HepG2 (cell line): Measurements from ENCODE around the gene HSPA1L. TPM values are rescaled to one million over a fixed set of nuclear protein-coding genes. Genes with fewer than 3 reads are reported as not detected.
A peak's percentile ranks its signal among the peaks of the same experiment; 100 is the strongest.

Experiments
- ATAC-seq: fragments of 200-7000 bp; cut with Tn5 transposase; 3 replicates; pipeline ENCODE4 v1.9.1; 2020; ENCODE audit warnings: mild to moderate bottlenecking, moderate library complexity
- BruUV-seq: library from RNA; stranded (reverse); fragments of 400-500 nt; replicated peaks from 2 replicates; lab custom pipeline; 2021; lab: Mats Ljungman, UMichigan
- CTCF ChIA-PET: fragments of 300-600 bp; formaldehyde crosslinking; extraction: SDS; loops from one replicate; lab custom pipeline; 2021; ENCODE audit warnings: low total read pairs, inconsistent platforms, low intra/inter-chr PET ratio; lab: Yijun Ruan, JAX
- POLR2A ChIA-PET: fragments of 350-600 bp; sonication (Branson Sonifier 250); formaldehyde crosslinking; loops from one replicate; lab custom pipeline; 2020; ENCODE audit warnings: antibody characterized with exemption, inconsistent platforms; lab: Yijun Ruan, JAX
- DNase-seq: peaks from one replicate; pipeline ENCODE4 v3.0.0-alpha.2; 2015; ENCODE audit warnings: low spot score
- FAIRE-seq: peaks from 3 replicates; lab custom pipeline; 2011; peaks lifted over from hg19 to GRCh38; lab: Jason Lieb, UNC
- H2AFZ ChIP-seq: one replicate; pipeline ENCODE4 v1.6.1; 2011; ENCODE audit warnings: low read length, inconsistent platforms
- H3K27ac ChIP-seq: fragments of 300-600 bp; 3 replicates; pipeline ENCODE4 v1.8.0; 2011; ENCODE audit warnings: mixed run types, mild to moderate bottlenecking, mixed read lengths, low read length, inconsistent platforms; ENCODE audit not compliant: insufficient read depth; ENCODE audit errors: extremely low read length
- H3K27me3 ChIP-seq, 2 experiments: fragments of 200-600 bp in 1 of 2; 2 replicates in 1 of 2; 3 replicates in 1 of 2; pipeline versions ENCODE4 v1.6.0 to v1.8.0; 2011; ENCODE audit warnings: low read length in 2 of 2, mild to moderate bottlenecking in 2 of 2, moderate library complexity in 2 of 2, inconsistent platforms in 1 of 2; ENCODE audit not compliant: insufficient read depth in 2 of 2, control insufficient read depth in 1 of 2
- H3K36me3 ChIP-seq, 2 experiments: fragments of 200-600 bp in 1 of 2; replicated peaks in 1 of 2; 2 replicates in 1 of 2; 3 replicates in 1 of 2; pipeline versions ENCODE4 v1.5.1 to v1.8.0; 2011; ENCODE audit warnings: low read length in 2 of 2, inconsistent platforms in 1 of 2; ENCODE audit not compliant: insufficient read depth in 2 of 2, control insufficient read depth in 1 of 2
- H3K4me1 ChIP-seq: 2 replicates; pipeline ENCODE4 v1.5.1; 2012; ENCODE audit warnings: low read length, inconsistent platforms; ENCODE audit not compliant: insufficient read depth
- H3K4me2 ChIP-seq: 2 replicates; pipeline ENCODE4 v1.6.0; 2011; ENCODE audit warnings: low read depth, low read length, inconsistent platforms
- H3K4me3 ChIP-seq, 3 experiments: fragments of 200-600 bp in 1 of 3; sonication (generic), shearing (Covaris generic) in 1 of 3; replicated peaks in 1 of 3; 2 replicates each; pipeline ENCODE4 v1.5.1; 2011 to 2016; ENCODE audit warnings: low read length in 3 of 3, inconsistent platforms in 2 of 3, low read depth in 2 of 3, mild to moderate bottlenecking in 2 of 3, control low read depth in 1 of 3, mixed read lengths in 1 of 3; ENCODE audit not compliant: insufficient read depth in 1 of 3
- H3K79me2 ChIP-seq: one replicate; pipeline ENCODE4 v1.6.1; 2011; ENCODE audit warnings: low read length, inconsistent platforms; ENCODE audit not compliant: insufficient read depth
- H3K9ac ChIP-seq: 2 replicates; pipeline ENCODE4 v1.6.0; 2011; ENCODE audit warnings: mild to moderate bottlenecking, low read depth, low read length, inconsistent platforms; ENCODE audit not compliant: insufficient read depth
- H3K9me3 ChIP-seq: 2 replicates; pipeline ENCODE4 v1.5.1; 2012; ENCODE audit warnings: mild to moderate bottlenecking, low read length
- H4K20me1 ChIP-seq: 2 replicates; pipeline ENCODE4 v1.6.0; 2011; ENCODE audit warnings: inconsistent platforms, mild to moderate bottlenecking, low read length, moderate library complexity; ENCODE audit not compliant: insufficient read depth
- CAMTA2 ChIP-seq: sonication (generic); formaldehyde crosslinking; IDR thresholded peaks from 2 replicates; pipeline ENCODE4 v1.4.0; 2020; ENCODE audit warnings: mild to moderate bottlenecking, missing genetic modification reagents, borderline replicate concordance
- CBX1 ChIP-seq: IDR thresholded peaks from one replicate; pipeline ENCODE4 v1.6.1; 2016; ENCODE audit warnings: antibody characterized with exemption, low read depth
- GZF1 ChIP-seq: sonication (generic); formaldehyde crosslinking; IDR thresholded peaks from 2 replicates; pipeline ENCODE4 v1.5.1; 2020; ENCODE audit warnings: mild to moderate bottlenecking, missing genetic modification reagents
- IRF2 ChIP-seq: IDR thresholded peaks from 2 replicates; pipeline ENCODE4 v1.6.1; 2018; ENCODE audit warnings: missing genetic modification reagents, missing compliant biosample characterization
- KDM3A ChIP-seq: IDR thresholded peaks from 2 replicates; pipeline ENCODE4 v1.6.1; 2018; ENCODE audit warnings: low read depth, missing compliant biosample characterization
- NFE2 ChIP-seq: sonication (generic); formaldehyde crosslinking; IDR thresholded peaks from 2 replicates; pipeline ENCODE4 v1.4.0; 2020; ENCODE audit warnings: missing genetic modification reagents
- NFKB2 ChIP-seq: sonication (generic); formaldehyde crosslinking; IDR thresholded peaks from 2 replicates; pipeline ENCODE4 v1.4.0; 2020; ENCODE audit warnings: missing genetic modification reagents, borderline replicate concordance
- NR2F6 ChIP-seq, 2 experiments: IDR thresholded peaks; 2 replicates each; pipeline ENCODE4 v1.6.1; 2016; ENCODE audit warnings: antibody characterized with exemption in 1 of 2, mild to moderate bottlenecking in 1 of 2
- RFX1 ChIP-seq: fragments of 450-650 bp; IDR thresholded peaks from 2 replicates; pipeline ENCODE4 v1.6.1; 2017
- RXRB ChIP-seq: IDR thresholded peaks from 2 replicates; pipeline ENCODE4 v1.6.1; 2016; ENCODE audit warnings: borderline replicate concordance, missing genetic modification reagents, missing compliant biosample characterization
- SMAD9 ChIP-seq: sonication (generic); formaldehyde crosslinking; IDR thresholded peaks from 2 replicates; pipeline ENCODE4 v1.5.1; 2020; ENCODE audit warnings: mild to moderate bottlenecking, missing genetic modification reagents
- SMARCE1 ChIP-seq: fragments of 450-650 bp; IDR thresholded peaks from 2 replicates; pipeline ENCODE4 v1.6.1; 2017; ENCODE audit warnings: borderline replicate concordance
- TFE3 ChIP-seq: IDR thresholded peaks from 2 replicates; pipeline ENCODE4 v1.6.1; 2016
- ZNF101 ChIP-seq: sonication (generic); formaldehyde crosslinking; IDR thresholded peaks from 2 replicates; pipeline ENCODE4 v1.4.0; 2020; ENCODE audit warnings: mild to moderate bottlenecking, low read depth, missing genetic modification reagents, borderline replicate concordance
- ZNF205 ChIP-seq: IDR thresholded peaks from 2 replicates; pipeline ENCODE4 v1.6.1; 2018; ENCODE audit warnings: missing biosample characterization, missing genetic modification reagents
- ZNF383 ChIP-seq: sonication (generic); formaldehyde crosslinking; IDR thresholded peaks from 2 replicates; pipeline ENCODE4 v1.4.0; 2020; ENCODE audit warnings: missing genetic modification reagents, mild to moderate bottlenecking, borderline replicate concordance
- ZNF879 ChIP-seq: sonication (generic); formaldehyde crosslinking; IDR thresholded peaks from 2 replicates; pipeline ENCODE4 v1.8.1; 2023; ENCODE audit warnings: missing genetic modification reagents
- WGBS: methylation state at CpG from one replicate; pipeline ENCODE4 v1.1.6; 2017; ENCODE audit warnings: low lambda C conversion rate; 5-methylcytosine and 5-hydroxymethylcytosine counted together
- in situ Hi-C: cut with HindIII; loops from 2 replicates; pipeline ENCODE4 v1.10.0; 2017; ENCODE audit warnings: low pct_unique_long_range_greater_than_20kb; ENCODE audit not compliant: extremely low pct_ligation_motif_present
- intact Hi-C: fragments of 100-400 bp; cut with micrococcal nuclease; formaldehyde crosslinking; loops from one replicate; pipeline ENCODE4 v1.10.0; 2022; ENCODE audit not compliant: unreplicated experiment
- polyA plus RNA-seq, 8 experiments: library from polyadenylated mRNA; depleted of rRNA in 3 of 8; stranded (reverse) in 7 of 8; unstranded in 1 of 8; fragments of >200 nt; fragmentation: Illumina TruSeq in 4 of 8; extraction: Trizol in 4 of 8; gene quantifications; 2 replicates each; pipeline versions ENCODE4 v1.2.1 to v1.2.3, GENCODE V29; 2011 to 2016; ENCODE audit warnings: low read depth in 4 of 8, missing spikeins in 1 of 8, mixed read lengths in 1 of 8; ENCODE audit not compliant: insufficient read depth in 1 of 8
- total RNA-seq, 5 experiments: library from RNA; depleted of rRNA; stranded (reverse); fragments of >200 nt; fragmentation: Illumina TruSeq; extraction: Trizol; gene quantifications; 2 replicates each; pipeline ENCODE4 v1.2.3, GENCODE V29; 2016; ENCODE audit warnings: low read depth in 1 of 5
- TF ChIP-seq, protein P1 (sequence below): sonication (generic); formaldehyde crosslinking; IDR thresholded peaks from 2 replicates; pipeline ENCODE4 v1.4.0; 2020; ENCODE audit warnings: missing genetic modification reagents, borderline replicate concordance

HSPA1L gene
- total and polyA plus RNA-seq, 2 of the 13 experiments (the other 11 are each of a cell fraction or from before 2014, with no cell fraction given) = 0.55 to 1.0 TPM

DNA sequence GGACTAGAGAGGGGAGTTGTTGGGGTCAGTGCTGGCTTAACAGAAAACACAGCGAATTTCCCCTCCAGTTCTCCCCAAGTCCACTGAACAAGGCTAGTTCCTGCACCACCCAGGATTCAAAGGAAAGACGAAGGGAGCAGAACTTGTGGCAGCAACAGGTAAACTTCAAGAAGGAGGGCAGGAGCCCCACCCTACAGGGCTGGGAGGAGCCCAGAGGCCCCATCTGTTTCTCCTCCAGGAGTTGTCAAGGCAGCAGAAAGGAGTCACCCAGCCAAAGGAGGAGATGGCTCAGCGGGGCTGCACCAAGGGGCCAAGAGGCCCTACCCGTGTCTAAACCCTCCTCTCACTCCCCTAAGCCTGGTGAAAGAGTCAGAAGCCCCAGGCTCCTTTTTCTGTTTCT is 50.9 kb downstream of the HSPA1L start:
- peaks cover 47% of the 10 kb centered on the region for H3K4me1 ChIP-seq
- CTCF ChIA-PET = no interaction called here
- H3K27me3 ChIP-seq = no peaks in the 10 kb centered on the region
- WGBS = 94% methylated on average over 4 of the region's 4 CpGs
- intact Hi-C loops (no loop called here), in situ Hi-C loops (no loop called here)
- POLR2A ChIA-PET = interaction anchor here (1.6 kb wide), 1 partner anchor 27 kb away, joined by 10 read pairs; the partner anchor contains the start of gene CLIC1
- peaks cover 0 to 2% of the 10 kb centered on the region in 2 experiments; a peak in 3 of 5 replicates for H3K36me3 ChIP-seq
- BruUV-seq = no TSS peak
- H3K9ac ChIP-seq = no peak overlapping the region
- no peak overlapping the region for H3K4me2 ChIP-seq
- TF ChIP-seq SMAD9 (CRISPR knock-in tag) (no peak), ZNF383 (CRISPR knock-in tag) (no peak), CAMTA2 (CRISPR knock-in tag) (no peak), KDM3A (CRISPR knock-in tag) (no peak), ZNF879 (CRISPR knock-in tag) (no peak), NFKB2 (CRISPR knock-in tag) (no peak), GZF1 (no peak), SMARCE1 (no peak)
- DNase-seq = no peak
- H4K20me1 ChIP-seq = no peaks in the 10 kb centered on the region
- H2AFZ ChIP-seq = no peak overlapping the region
- FAIRE-seq = no peak
- no peak overlapping the region for H3K27ac ChIP-seq
- no peak overlapping the region for H3K4me3 ChIP-seq
- no peak for ATAC-seq
- H3K79me2 ChIP-seq = no peaks in the 10 kb centered on the region
- no peaks in the 10 kb centered on the region for H3K9me3 ChIP-seq

GRCh38 chr6:31763619-31763940 is 51.5 kb downstream of the HSPA1L start:
- no peak overlapping the region for H3K27ac ChIP-seq
- peak; percentile 68 for DNase-seq
- no peaks in the 10 kb centered on the region for H3K9me3 ChIP-seq
- BruUV-seq = no TSS peak
- no peak overlapping the region for H2AFZ ChIP-seq
- H3K9ac ChIP-seq = no peak overlapping the region
- POLR2A ChIA-PET = interaction anchor here (1.0 to 1.6 kb wide), 2 partner anchors 25 to 27 kb away, joined by 3 to 10 read pairs; partner anchors contain the start of gene CLIC1
- H3K4me3 ChIP-seq = no peak overlapping the region
- intact Hi-C loops (no loop called here), in situ Hi-C loops (no loop called here)
- peaks cover 47% of the 10 kb centered on the region for H3K4me1 ChIP-seq
- H3K4me2 ChIP-seq = no peak overlapping the region
- peak; percentile 10 for ATAC-seq
- 20% methylated on average over 1 of the region's 1 CpG for WGBS
- H3K27me3 ChIP-seq = no peaks in the 10 kb centered on the region
- CTCF ChIA-PET = no interaction called here
- no peaks in the 10 kb centered on the region for H3K79me2 ChIP-seq
- H3K36me3 ChIP-seq = peaks cover 0 to 2% of the 10 kb centered on the region in 2 experiments; a peak in 3 of 5 replicates
- no peaks in the 10 kb centered on the region for H4K20me1 ChIP-seq
- peak; percentile 34 for FAIRE-seq
- TF ChIP-seq, protein P1, sequence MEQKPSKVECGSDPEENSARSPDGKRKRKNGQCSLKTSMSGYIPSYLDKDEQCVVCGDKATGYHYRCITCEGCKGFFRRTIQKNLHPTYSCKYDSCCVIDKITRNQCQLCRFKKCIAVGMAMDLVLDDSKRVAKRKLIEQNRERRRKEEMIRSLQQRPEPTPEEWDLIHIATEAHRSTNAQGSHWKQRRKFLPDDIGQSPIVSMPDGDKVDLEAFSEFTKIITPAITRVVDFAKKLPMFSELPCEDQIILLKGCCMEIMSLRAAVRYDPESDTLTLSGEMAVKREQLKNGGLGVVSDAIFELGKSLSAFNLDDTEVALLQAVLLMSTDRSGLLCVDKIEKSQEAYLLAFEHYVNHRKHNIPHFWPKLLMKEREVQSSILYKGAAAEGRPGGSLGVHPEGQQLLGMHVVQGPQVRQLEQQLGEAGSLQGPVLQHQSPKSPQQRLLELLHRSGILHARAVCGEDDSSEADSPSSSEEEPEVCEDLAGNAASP (CRISPR knock-in tag) = no peak
- TF ChIP-seq RFX1 (no peak), NR2F6 (IDR thresholded peaks at IDR 0.05) (no peak), NR2F6 (CRISPR knock-in tag; IDR thresholded peaks at IDR 0.05) (peak; percentile 30; the same call in 1 of the 2 replicates), CBX1 (no peak), ZNF101 (CRISPR knock-in tag) (no peak), ZNF205 (CRISPR knock-in tag) (no peak), RXRB (CRISPR knock-in tag) (peak; percentile 41; the same call in 1 of the 2 replicates), IRF2 (CRISPR knock-in tag) (peak; percentile 55; the same call in 1 of the 2 replicates), TFE3 (CRISPR knock-in tag) (no peak), NFE2 (CRISPR knock-in tag) (no peak)
